Activated naive CD4-positive, alpha-beta T cell treated with anti-CD3 and anti-CD28 coated beads for 36 hours (primary cell): ENCODE data around the gene SLC9A1. TPM values are rescaled to one million over a fixed set of nuclear protein-coding genes. Genes with fewer than 3 reads are reported as not detected.

Experiments used
- CTCF ChIA-PET: fragments of 350-600 bp; sonication (Branson Sonifier 250); formaldehyde crosslinking; loops from one replicate; lab custom pipeline; 2021; ENCODE audit warnings: antibody characterized with exemption; lab: Charles Lee
- DNase-seq: peaks from one replicate; pipeline ENCODE4 v3.0.0-alpha.2; 2020
- H3K27ac Mint-ChIP-seq: one replicate; pipeline ENCODE4 v1.8.0; 2021; ENCODE audit warnings: mild to moderate bottlenecking, mixed read lengths
- H3K27me3 Mint-ChIP-seq: one replicate; pipeline ENCODE4 v1.8.0; 2021; ENCODE audit warnings: low read depth, mixed read lengths
- H3K36me3 Mint-ChIP-seq: one replicate; pipeline ENCODE4 v1.8.0; 2021; ENCODE audit warnings: low read depth, mixed read lengths
- H3K4me1 Mint-ChIP-seq: one replicate; pipeline ENCODE4 v1.8.0; 2021; ENCODE audit warnings: low read depth, mixed read lengths
- H3K4me3 Mint-ChIP-seq: one replicate; pipeline ENCODE4 v1.8.0; 2021; ENCODE audit warnings: mild to moderate bottlenecking, moderate library complexity, mixed read lengths
- H3K9me3 Mint-ChIP-seq: one replicate; pipeline ENCODE4 v1.8.0; 2021; ENCODE audit warnings: mixed read lengths
- intact Hi-C: fragments of 100-400 bp; cut with micrococcal nuclease; formaldehyde crosslinking; loops from one replicate; pipeline ENCODE4 v1.15.1; 2023
- total RNA-seq, 2 experiments: library from RNA; stranded (reverse); gene quantifications; one replicate each; pipeline ENCODE4 v1.2.3, GENCODE V29; 2021

The SLC9A1 gene
- total RNA-seq, 2 experiments from 2014 or later = 15.4 to 16.5 TPM

DNA sequence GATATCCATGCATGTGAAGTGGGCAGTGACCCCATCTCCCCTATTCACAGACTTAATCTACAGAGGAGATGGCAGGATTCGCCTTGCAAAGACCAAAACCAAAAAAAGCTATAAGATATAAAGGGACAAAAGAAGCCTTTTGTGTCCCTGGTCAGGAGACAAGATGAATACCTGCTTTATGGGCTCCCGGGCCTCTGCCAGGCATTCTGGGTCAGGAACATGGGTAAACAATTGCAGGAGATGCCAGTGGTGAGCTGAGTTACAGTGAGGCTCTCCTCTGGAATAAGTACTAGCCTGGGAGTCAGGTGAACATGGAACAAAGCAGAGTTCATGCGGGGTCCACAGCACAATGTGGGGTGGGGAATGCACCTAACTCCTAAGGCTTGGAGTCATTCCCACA is 4.7 kb downstream of the SLC9A1 start:
- Mint-ChIP-seq H3K9me3 (no peaks in the 10 kb centered on the region), H3K4me1 (peaks cover 59% of the 10 kb centered on the region), H3K36me3 (peaks cover 2% of the 10 kb centered on the region), H3K4me3 (no peak overlapping the region), H3K27me3 (no peaks in the 10 kb centered on the region), H3K27ac (no peak overlapping the region)
- CTCF ChIA-PET = interaction anchor here (0.8 kb wide), 1 partner anchor 48 kb away, joined by 3 read pairs; no protein-coding TSS in a partner anchor
- no peak for DNase-seq
- intact Hi-C loops = no loop called here

DNA sequence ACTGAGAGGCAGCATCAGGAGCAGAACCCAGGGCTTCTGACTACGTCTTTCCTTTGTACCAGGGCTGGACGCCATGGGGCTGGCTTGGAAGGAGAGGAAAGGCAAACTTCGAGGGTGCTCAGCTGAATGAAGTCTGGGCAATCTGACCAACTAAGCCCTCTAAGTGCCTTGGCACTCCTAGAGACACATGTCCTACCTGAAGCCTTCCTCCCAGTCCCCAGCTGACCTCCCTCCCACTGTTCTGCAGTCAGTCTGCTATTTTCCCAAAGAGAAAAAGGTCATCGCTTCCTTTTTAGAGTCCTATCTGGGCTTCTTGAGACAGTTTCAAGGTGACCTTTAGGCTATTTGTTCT is 5.2 kb downstream of the SLC9A1 start:
- H3K4me1 Mint-ChIP-seq = peaks cover 58% of the 10 kb centered on the region
- H3K9me3 Mint-ChIP-seq = no peaks in the 10 kb centered on the region
- H3K27me3 Mint-ChIP-seq = no peaks in the 10 kb centered on the region
- no peak for DNase-seq
- H3K27ac Mint-ChIP-seq = no peak overlapping the region
- CTCF ChIA-PET = no interaction called here
- intact Hi-C loops = no loop called here
- H3K36me3 Mint-ChIP-seq = peaks cover 3% of the 10 kb centered on the region
- no peak overlapping the region for H3K4me3 Mint-ChIP-seq

DNA sequence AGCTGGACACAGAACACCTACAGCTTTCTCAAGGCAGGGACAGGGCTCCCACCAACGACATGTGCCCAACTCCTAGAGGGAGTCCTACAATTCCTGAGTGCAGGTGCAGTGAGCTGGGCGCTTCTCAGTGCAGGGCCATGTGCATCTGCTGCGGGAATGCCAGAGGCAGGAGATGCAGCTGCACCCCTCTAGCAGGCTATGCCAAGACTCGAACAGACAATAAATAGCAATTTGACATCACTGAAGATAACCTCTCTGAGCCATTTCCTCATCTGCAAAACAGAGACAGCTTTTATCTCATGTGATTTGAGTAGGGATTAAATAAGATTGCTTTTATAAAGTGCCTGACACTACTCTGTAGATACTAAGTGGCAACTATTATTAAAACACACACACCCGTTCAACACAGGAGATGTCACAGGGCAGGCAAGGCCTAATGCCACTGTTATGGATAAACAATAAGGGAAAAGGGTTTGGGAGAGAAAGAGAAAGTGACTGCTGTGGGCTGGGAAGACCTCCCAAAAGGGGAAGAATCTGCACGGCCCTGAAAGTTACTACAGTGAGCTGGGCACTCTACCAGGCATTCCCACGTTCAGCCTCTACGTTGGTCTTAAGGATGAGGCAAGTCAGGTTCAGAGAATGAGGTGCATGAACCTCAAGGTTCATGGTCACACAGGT is 5.7 kb downstream of the SLC9A1 start:
- Mint-ChIP-seq H3K4me1 (peaks cover 54% of the 10 kb centered on the region), H3K4me3 (no peak overlapping the region), H3K27ac (no peak overlapping the region), H3K36me3 (peaks cover 2% of the 10 kb centered on the region), H3K9me3 (no peaks in the 10 kb centered on the region), H3K27me3 (no peaks in the 10 kb centered on the region)
- intact Hi-C loops = no loop called here
- no peak for DNase-seq
- CTCF ChIA-PET = no interaction called here

DNA sequence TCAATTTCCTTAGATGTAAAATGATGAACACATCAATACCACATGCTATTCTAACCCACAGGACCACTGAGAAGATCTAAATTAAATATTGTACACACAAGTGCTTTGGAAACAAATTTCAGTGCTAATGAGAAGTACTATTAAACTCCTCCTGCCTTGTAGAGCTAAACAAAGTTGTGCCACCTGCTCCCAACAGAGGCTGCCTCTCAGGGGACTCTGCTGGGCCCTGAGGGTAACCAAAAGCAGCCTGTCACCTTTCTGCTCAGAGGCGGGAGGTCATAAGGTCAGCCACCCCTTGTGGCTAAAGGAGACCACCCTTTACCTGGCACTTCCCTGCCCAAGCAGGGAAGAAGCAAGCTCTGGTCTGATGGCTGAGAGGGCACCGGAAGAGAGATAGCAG is 6.3 kb downstream of the SLC9A1 start:
- no peaks in the 10 kb centered on the region for H3K9me3 Mint-ChIP-seq
- H3K27ac Mint-ChIP-seq = no peak overlapping the region
- CTCF ChIA-PET = interaction anchor here (1.3 kb wide), 1 partner anchor 26 kb away, joined by 4 read pairs; no protein-coding TSS in a partner anchor
- DNase-seq = no peak
- H3K4me3 Mint-ChIP-seq = no peak overlapping the region
- intact Hi-C loops = no loop called here
- H3K27me3 Mint-ChIP-seq = no peaks in the 10 kb centered on the region
- peaks cover 49% of the 10 kb centered on the region for H3K4me1 Mint-ChIP-seq
- H3K36me3 Mint-ChIP-seq = peaks cover 2% of the 10 kb centered on the region

DNA sequence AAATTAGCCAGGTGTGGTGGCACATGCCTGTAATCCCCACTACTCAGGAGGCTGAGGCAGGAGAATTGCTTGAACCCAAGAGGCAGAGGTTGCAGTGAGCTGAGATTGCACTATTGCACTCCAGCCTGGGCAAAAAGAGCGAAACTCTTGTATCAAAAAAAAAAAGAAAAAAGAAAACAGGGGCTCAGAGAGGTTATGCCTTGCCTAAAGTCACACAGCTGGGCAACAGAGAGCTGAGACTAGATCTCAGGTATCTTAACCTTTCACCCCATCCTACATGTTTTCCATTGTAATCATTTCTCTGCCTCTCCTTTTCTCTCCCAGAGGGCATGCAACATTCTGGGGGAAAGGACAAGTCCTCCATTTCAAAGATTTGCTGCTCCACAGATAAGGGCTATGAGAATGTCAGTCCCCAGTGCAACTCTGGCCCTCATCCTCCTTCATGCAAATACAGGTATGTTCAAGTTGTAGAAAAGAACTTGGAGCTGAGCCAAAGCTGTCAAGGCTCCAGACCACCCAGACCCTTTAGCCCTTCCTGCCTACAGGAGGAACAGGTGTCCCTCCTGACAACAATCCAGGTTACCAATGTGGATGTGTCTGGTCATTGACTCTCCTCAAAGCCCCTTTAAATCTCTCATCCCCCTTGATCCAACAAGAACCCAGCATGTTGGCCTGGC is 6.9 kb downstream of the SLC9A1 start:
- no peaks in the 10 kb centered on the region for H3K9me3 Mint-ChIP-seq
- intact Hi-C loops = no loop called here
- no peak overlapping the region for H3K4me3 Mint-ChIP-seq
- H3K27ac Mint-ChIP-seq = no peak overlapping the region
- CTCF ChIA-PET = interaction anchor here (0.7 to 1.3 kb wide), 2 partner anchors 13 to 26 kb away, joined by 4 read pairs; no protein-coding TSS in a partner anchor
- DNase-seq = no peak
- H3K27me3 Mint-ChIP-seq = no peaks in the 10 kb centered on the region
- peaks cover 49% of the 10 kb centered on the region for H3K4me1 Mint-ChIP-seq
- peaks cover 2% of the 10 kb centered on the region for H3K36me3 Mint-ChIP-seq

DNA sequence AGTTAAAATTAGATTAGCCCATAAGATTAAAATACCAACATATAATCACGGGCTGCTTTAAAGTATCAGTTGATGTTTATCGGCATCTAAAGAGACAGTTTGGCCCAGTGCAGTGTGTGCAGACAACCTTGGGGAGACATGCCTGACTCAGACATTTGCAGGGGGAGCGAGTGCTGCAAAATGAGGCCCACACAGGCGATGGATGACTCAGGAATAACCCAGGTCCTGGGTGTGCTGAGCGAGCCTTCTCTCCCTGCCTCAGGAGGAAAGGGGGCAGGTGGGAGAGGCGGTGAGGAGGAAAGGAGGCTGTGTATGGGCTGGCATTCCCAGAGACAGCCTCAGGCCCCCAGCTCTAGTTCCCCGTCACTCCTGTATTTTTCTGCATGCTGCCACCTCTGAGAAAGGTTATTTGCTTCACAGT is 9.0 kb downstream of the SLC9A1 start:
- intact Hi-C loops = no loop called here
- peaks cover 2% of the 10 kb centered on the region for H3K36me3 Mint-ChIP-seq
- CTCF ChIA-PET = interaction anchor here (0.9 to 1.0 kb wide), 2 partner anchors 9 to 34 kb away, joined by 3 to 5 read pairs; partner anchors contain the start of gene SLC9A1
- H3K4me3 Mint-ChIP-seq = no peak overlapping the region
- H3K27ac Mint-ChIP-seq = no peak overlapping the region
- H3K9me3 Mint-ChIP-seq = no peaks in the 10 kb centered on the region
- peaks cover 50% of the 10 kb centered on the region for H3K4me1 Mint-ChIP-seq
- DNase-seq = no peak
- H3K27me3 Mint-ChIP-seq = no peaks in the 10 kb centered on the region

DNA sequence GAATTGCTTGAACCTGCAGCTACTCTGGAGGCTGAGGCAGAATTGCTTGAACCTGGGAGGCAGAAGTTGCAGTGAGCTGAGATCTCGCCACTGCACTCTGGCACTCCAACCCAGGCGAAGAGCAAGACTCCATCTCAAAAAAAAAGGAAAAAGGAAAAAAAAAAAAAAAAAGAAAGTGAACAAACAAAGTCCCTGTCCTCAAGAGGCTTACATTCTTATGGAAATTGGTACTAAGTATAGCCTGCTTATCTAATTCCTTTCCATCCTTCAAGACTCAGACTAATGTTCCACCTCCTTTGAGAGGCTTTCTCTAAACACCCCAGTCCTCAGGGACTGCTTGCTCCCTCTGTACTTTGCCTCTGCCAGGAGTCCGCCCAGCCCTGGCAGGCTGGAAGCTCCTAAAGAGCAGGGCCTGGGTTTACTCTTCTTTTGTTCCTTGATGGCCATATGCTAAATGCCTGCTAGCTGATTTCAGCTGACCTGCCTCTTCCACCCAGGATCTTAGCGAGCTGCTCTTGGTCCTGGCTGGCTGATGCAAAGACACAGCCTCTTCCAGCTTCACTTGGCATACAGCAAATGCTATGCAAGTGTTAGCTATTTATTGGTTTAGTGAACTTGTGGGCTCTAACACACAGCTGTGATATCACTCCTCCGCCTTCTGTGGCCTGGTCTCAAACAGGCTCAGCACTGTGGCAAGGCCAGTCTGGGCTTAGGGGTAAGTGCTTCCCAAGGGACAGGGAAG is 9.8 kb downstream of the SLC9A1 start:
- H3K36me3 Mint-ChIP-seq = peaks cover 2% of the 10 kb centered on the region
- no peaks in the 10 kb centered on the region for H3K9me3 Mint-ChIP-seq
- peaks cover 47% of the 10 kb centered on the region for H3K4me1 Mint-ChIP-seq
- CTCF ChIA-PET = no interaction called here
- no peak for DNase-seq
- intact Hi-C loops = no loop called here
- H3K4me3 Mint-ChIP-seq = no peak overlapping the region
- no peak overlapping the region for H3K27ac Mint-ChIP-seq
- H3K27me3 Mint-ChIP-seq = no peaks in the 10 kb centered on the region

DNA sequence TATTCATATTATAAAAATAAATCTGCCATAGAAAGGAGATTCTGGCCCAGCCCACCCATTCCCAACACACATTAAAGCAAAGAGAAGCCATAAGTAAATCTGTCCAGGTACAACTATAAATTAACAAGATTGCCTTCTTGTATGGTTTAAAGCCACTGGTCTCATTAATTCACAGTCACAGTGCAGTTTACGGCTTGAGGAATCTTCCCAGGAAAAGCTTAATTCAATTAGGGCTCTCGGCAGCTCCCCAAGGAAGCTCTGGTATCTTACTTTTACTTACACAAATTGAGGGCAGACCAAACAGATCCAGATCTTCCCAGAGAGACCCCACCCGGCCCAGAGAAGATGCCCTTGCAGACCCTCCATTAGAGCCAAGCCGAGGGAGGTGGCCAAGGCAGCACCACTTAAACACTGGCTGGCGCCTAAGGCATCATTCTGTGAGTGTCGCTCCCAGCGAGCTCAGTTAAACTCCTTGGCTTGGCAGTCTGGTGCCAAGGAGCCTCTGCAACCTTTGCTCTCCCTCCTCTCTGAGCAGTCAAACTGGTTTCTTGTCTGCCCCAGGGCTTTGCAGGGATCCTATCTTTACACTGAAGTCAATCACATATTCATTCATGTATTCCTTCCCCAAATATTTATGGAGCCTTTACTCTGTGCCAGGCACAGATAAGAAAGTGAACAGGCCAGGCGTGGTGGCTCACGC is 10.7 kb downstream of the SLC9A1 start:
- H3K36me3 Mint-ChIP-seq = peaks cover 2% of the 10 kb centered on the region
- H3K27ac Mint-ChIP-seq = no peak overlapping the region
- H3K9me3 Mint-ChIP-seq = no peaks in the 10 kb centered on the region
- CTCF ChIA-PET = interaction anchor here (0.8 to 1.3 kb wide), 3 partner anchors 11 to 46 kb away, joined by 3 to 4 read pairs (median 4); partner anchors contain the start of gene SLC9A1
- DNase-seq = no peak
- no peaks in the 10 kb centered on the region for H3K27me3 Mint-ChIP-seq
- H3K4me3 Mint-ChIP-seq = no peak overlapping the region
- peaks cover 41% of the 10 kb centered on the region for H3K4me1 Mint-ChIP-seq
- intact Hi-C loops = no loop called here

DNA sequence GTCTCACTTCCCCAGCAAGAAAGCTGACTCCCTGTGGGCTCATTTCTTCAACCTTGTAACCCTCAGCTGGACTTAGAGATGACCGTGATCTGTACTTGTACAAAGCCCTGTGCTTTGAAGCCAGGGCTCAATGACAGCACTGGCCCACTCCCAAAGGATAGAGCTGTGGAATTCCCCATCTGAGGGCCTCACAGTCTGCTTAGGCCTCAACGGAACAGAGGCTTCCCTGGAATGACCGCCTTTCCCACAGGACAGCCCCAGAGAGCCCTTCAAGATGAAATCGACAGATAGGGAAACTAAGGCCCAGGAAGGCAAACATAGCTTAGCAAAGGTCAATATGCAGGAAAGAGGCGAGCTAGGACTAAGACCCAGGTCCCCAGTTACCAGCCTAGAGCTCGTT is 11.5 kb downstream of the SLC9A1 start:
- Mint-ChIP-seq H3K36me3 (peaks cover 2% of the 10 kb centered on the region), H3K4me1 (peaks cover 42% of the 10 kb centered on the region), H3K27ac (peak overlapping the region; percentile 76), H3K4me3 (no peak overlapping the region), H3K27me3 (no peaks in the 10 kb centered on the region), H3K9me3 (no peaks in the 10 kb centered on the region)
- DNase-seq = no peak
- intact Hi-C loops = no loop called here
- CTCF ChIA-PET = interaction anchor here (1.0 to 1.3 kb wide), 4 partner anchors 9 to 46 kb away, joined by 3 to 7 read pairs (median 4); partner anchors contain the start of gene SLC9A1

DNA sequence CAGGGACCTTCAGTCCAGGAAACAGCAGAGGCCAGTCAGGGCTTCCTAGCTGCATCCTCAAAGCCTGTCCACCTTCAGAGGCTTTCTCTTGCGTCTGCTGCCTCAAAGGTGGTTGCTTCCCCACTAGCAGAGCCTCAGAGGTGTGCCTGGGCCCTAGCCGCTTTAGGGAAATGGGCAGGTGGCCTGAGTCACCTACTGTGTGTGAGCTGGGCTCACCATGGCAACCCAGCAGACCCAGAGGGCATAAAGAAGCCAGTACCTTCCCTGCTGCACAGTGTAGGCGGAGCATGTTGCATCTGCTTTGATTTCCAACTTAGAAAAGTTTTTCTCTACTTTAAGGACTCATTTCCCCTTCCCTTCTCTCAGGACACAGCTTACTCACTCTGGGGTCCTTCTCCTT is 12.5 kb downstream of the SLC9A1 start:
- Mint-ChIP-seq H3K27me3 (no peaks in the 10 kb centered on the region), H3K9me3 (no peaks in the 10 kb centered on the region), H3K27ac (peak overlapping the region; percentile 76), H3K4me1 (peaks cover 48% of the 10 kb centered on the region), H3K36me3 (peaks cover 2% of the 10 kb centered on the region), H3K4me3 (no peak overlapping the region)
- CTCF ChIA-PET = interaction anchor here (0.8 to 1.1 kb wide), 3 partner anchors 10 to 40 kb away, joined by 3 to 7 read pairs (median 3); no protein-coding TSS in a partner anchor
- intact Hi-C loops = no loop called here
- peak; percentile 66 for DNase-seq

DNA sequence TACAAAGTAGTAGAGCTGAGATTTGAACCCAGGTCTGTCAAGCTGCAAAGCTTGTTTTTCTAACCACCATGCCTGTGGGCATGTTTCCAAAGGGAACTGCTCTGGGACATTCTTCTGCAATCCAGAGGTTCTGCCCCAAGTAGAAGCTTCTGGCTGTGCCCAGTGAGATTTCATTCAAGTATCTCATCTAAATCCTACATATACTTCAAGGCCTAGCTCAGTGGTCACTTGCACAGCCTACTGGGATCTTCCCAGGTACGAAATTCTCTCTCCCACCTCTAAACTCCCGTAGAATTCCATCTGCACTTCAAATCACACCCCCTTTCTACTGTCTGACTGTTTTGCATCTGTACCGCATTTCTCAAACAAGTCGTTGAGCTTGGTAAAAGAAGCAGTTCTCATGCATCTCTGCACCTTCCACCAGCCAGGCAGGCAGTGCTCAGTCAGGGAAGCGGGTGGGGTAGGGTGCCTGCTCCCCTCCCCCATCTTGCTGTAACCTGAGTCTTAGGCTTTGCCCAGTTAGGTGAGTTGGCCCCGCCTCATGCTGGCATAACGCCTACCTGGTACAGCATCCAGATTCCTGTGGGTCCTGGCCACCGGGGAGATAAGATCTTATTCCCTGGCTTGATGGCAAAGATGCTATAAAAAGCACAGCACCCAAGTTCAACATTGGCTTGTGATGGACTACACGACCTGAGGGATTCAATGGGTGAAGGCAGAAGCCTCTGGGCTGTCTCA is 13.5 kb downstream of the SLC9A1 start:
- peaks cover 4% of the 10 kb centered on the region for H3K36me3 Mint-ChIP-seq
- CTCF ChIA-PET = interaction anchor here (0.6 to 2.2 kb wide), 5 partner anchors 13 to 156 kb away, joined by 3 to 9 read pairs (median 3); partner anchors contain the start of gene SLC9A1
- no peak overlapping the region for H3K4me3 Mint-ChIP-seq
- no peaks in the 10 kb centered on the region for H3K9me3 Mint-ChIP-seq
- H3K27me3 Mint-ChIP-seq = no peaks in the 10 kb centered on the region
- intact Hi-C loops = no loop called here
- H3K27ac Mint-ChIP-seq = no peak overlapping the region
- H3K4me1 Mint-ChIP-seq = peaks cover 58% of the 10 kb centered on the region
- DNase-seq = no peak
